NB4 (cell line): Measurements from ENCODE around the gene ORAI3.

ENCODE experiments used
- CTCF ChIP-seq: IDR thresholded peaks from one replicate; pipeline ENCODE4 v1.5.1; 2012; ENCODE audit warnings: low read depth, low read length
- MYC ChIP-seq: IDR thresholded peaks from 2 replicates; pipeline ENCODE4 v1.6.1; 2011; ENCODE audit warnings: low read depth, low read length

GRCh38 chr16:30996324-30996984 is 47.6 kb downstream of the ORAI3 start:
- no peak for TF ChIP-seq CTCF
- no peak for TF ChIP-seq MYC
